Upper lobe of left lung (tissue), 6 donors: ENCODE data around the gene CD248. TPM values are rescaled to one million over a fixed set of nuclear protein-coding genes. Genes with fewer than 3 reads are reported as not detected.

ENCODE experiments used
- ATAC-seq, 2 donors: fragments of 200-7000 bp; cut with Tn5 transposase; one replicate each; pipeline ENCODE4 v1.9.1; 2022; ENCODE audit warnings: mild to moderate bottlenecking in 2 of 2, moderate library complexity in 2 of 2; ENCODE audit not compliant: low FRiP score in 2 of 2
- DNase-seq, 2 donors: peaks; one replicate each; pipeline ENCODE4 v3.0.0-alpha.2; 2019 to 2020
- H3K27ac ChIP-seq, 4 donors: fragments of 200-600 bp; sonication (generic); one replicate each; pipeline ENCODE4 v1.5.1; 2016 to 2019
- H3K27me3 ChIP-seq, 4 donors: fragments of 200-600 bp; sonication (generic); one replicate each; pipeline ENCODE4 v1.5.1; 2017 to 2019
- H3K36me3 ChIP-seq, 4 donors: fragments of 200-600 bp; sonication (generic); one replicate each; pipeline ENCODE4 v1.5.1; 2016 to 2019
- H3K4me1 ChIP-seq, 4 donors: fragments of 200-600 bp; sonication (generic); one replicate each; pipeline ENCODE4 v1.5.1; 2018 to 2019
- H3K4me3 ChIP-seq, 4 donors: fragments of 200-600 bp; sonication (generic); one replicate each; pipeline ENCODE4 v1.5.1; 2017 to 2019; ENCODE audit warnings: mild to moderate bottlenecking in 2 of 4, moderate library complexity in 1 of 4
- H3K9me3 ChIP-seq, 4 donors: fragments of 200-600 bp; sonication (generic); one replicate each; pipeline ENCODE4 v1.5.1; 2018 to 2019
- CTCF ChIP-seq, 6 experiments: fragments of 450-650 bp in 4 of 6; fragments of 200-600 bp in 2 of 6; sonication (generic) in 2 of 6; IDR thresholded peaks; one replicate each; pipeline ENCODE4 v1.5.1; 2016 to 2019; ENCODE audit warnings: antibody characterized with exemption in 6 of 6
- EP300 ChIP-seq, 4 donors: sonication (generic); formaldehyde crosslinking; IDR thresholded peaks; one replicate each; pipeline ENCODE4 v1.5.1; 2017; ENCODE audit warnings: antibody characterized with exemption in 4 of 4, control low read depth in 2 of 4
- POLR2A ChIP-seq, 4 donors: fragments of 450-650 bp; IDR thresholded peaks; one replicate each; pipeline ENCODE4 v1.5.1; 2016 to 2017; ENCODE audit warnings: antibody characterized with exemption in 4 of 4, mild to moderate bottlenecking in 2 of 4
- POLR2AphosphoS5 ChIP-seq, 2 donors: sonication (generic); formaldehyde crosslinking; IDR thresholded peaks; one replicate each; pipeline ENCODE4 v1.5.1; 2017; ENCODE audit warnings: antibody characterized with exemption in 2 of 2
- WGBS, 2 donors: methylation state at CpG; one replicate each; pipeline ENCODE4 v1.1.5; 2017 to 2018; 5-methylcytosine and 5-hydroxymethylcytosine counted together
- total RNA-seq, 6 donors: library from RNA; depleted of rRNA in 4 of 6; stranded (reverse); fragments of >200 nt in 4 of 6; gene quantifications; one replicate each; pipeline versions ENCODE4 v1.1.0 to v1.2.1, GENCODE V29; 2016 to 2021
- donor health status: DM: no; HTN: no; CAD: no; lungs with moderate emphysema.
- donor health status: DM: no; HTN: yes; CAD: no; lungs with severe emphysema.

CD248 gene
- total RNA-seq, 6 donors from 2014 or later, result 0.59 to 85.6 (median 6.5) TPM

GRCh38 chr11:66267379-66268243 lies 49.2 kb downstream of the CD248 start:
- Histone ChIP-seq H3K36me3 (peaks cover 3 to 42% (median 23%) of the 10 kb centered on the region in 4 donors), H3K4me1 (peaks cover 25 to 36% (median 26%) of the 10 kb centered on the region in 4 donors), H3K4me3 (peak overlapping the region; percentile 38 to 82 (median 72)), H3K9me3 (no peaks in the 10 kb centered on the region), H3K27ac (peak overlapping the region; percentile 96 to 98 (median 97)), H3K27me3 (no peaks in the 10 kb centered on the region)
- peak; percentile 91 to 93 for ATAC-seq
- 1 to 4% methylated on average over 19 to 60 of the region's 61 CpGs for WGBS, 2 donors
- peak; percentile 93 to 98 for DNase-seq
- TF ChIP-seq POLR2AphosphoS5 (IDR thresholded peaks at IDR 0.05), result peak; percentile 77 to 91
- TF ChIP-seq EP300 (IDR thresholded peaks at IDR 0.05), result no peak
- TF ChIP-seq CTCF (IDR thresholded peaks at IDR 0.05), result peak in 3 of 6 experiments; percentile 17 to 41 (median 22)
- peak in 1 of 4 donors; percentile 46 for TF ChIP-seq POLR2A (IDR thresholded peaks at IDR 0.05)

GRCh38 chr11:66267039-66267378 lies 49.8 kb downstream of the CD248 start:
- no peak for DNase-seq
- Histone ChIP-seq H3K27ac (peak overlapping the region; percentile 96 to 98 (median 97)), H3K9me3 (no peaks in the 10 kb centered on the region), H3K4me3 (peak overlapping the region; percentile 38 to 82 (median 72)), H3K4me1 (peaks cover 25 to 36% (median 26%) of the 10 kb centered on the region in 4 donors), H3K36me3 (peaks cover 3 to 42% (median 21%) of the 10 kb centered on the region in 4 donors), H3K27me3 (no peaks in the 10 kb centered on the region)
- no peak for TF ChIP-seq CTCF (IDR thresholded peaks at IDR 0.05)
- no peak for TF ChIP-seq POLR2AphosphoS5 (IDR thresholded peaks at IDR 0.05)
- TF ChIP-seq POLR2A (IDR thresholded peaks at IDR 0.05), result no peak
- TF ChIP-seq EP300 (IDR thresholded peaks at IDR 0.05), result no peak
- ATAC-seq, result no peak
- WGBS, 2 donors, result 17 to 22% methylated on average over 12 to 13 of the region's 13 CpGs

GRCh38 chr11:66266378-66267038 lies 50.3 kb downstream of the CD248 start:
- Histone ChIP-seq H3K4me1 (peaks cover 24 to 33% (median 26%) of the 10 kb centered on the region in 4 donors), H3K27ac (peak overlapping the region; percentile 96 to 98 (median 97)), H3K36me3 (peaks cover 0 to 42% (median 21%) of the 10 kb centered on the region in 4 donors), H3K9me3 (no peaks in the 10 kb centered on the region), H3K27me3 (no peaks in the 10 kb centered on the region), H3K4me3 (peak overlapping the region in 2 of 4 donors; percentile 79 to 82)
- no peak for ATAC-seq
- WGBS, 2 donors, result 85 to 93% methylated on average over 18 to 19 of the region's 20 CpGs
- peak in 1 of 2 donors; percentile 67 for DNase-seq
- TF ChIP-seq POLR2AphosphoS5 (IDR thresholded peaks at IDR 0.05) (no peak), CTCF (IDR thresholded peaks at IDR 0.05) (no peak), POLR2A (IDR thresholded peaks at IDR 0.05) (no peak), EP300 (IDR thresholded peaks at IDR 0.05) (no peak)

GRCh38 chr11:66265531-66266377 lies 51.1 kb downstream of the CD248 start:
- Histone ChIP-seq H3K36me3 (peaks cover 0 to 49% (median 25%) of the 10 kb centered on the region in 4 donors), H3K27ac (no peak overlapping the region), H3K27me3 (no peaks in the 10 kb centered on the region), H3K4me3 (no peak overlapping the region), H3K4me1 (peaks cover 22 to 28% (median 25%) of the 10 kb centered on the region in 4 donors), H3K9me3 (no peaks in the 10 kb centered on the region)
- ATAC-seq (no peak), DNase-seq (peak in 1 of 2 donors; percentile 86)
- TF ChIP-seq POLR2AphosphoS5 (IDR thresholded peaks at IDR 0.05) (no peak), EP300 (IDR thresholded peaks at IDR 0.05) (no peak), POLR2A (IDR thresholded peaks at IDR 0.05) (no peak), CTCF (IDR thresholded peaks at IDR 0.05) (no peak)
- 94 to 98% methylated on average over 9 to 26 of the region's 26 CpGs for WGBS, 2 donors
